GM21825 (cell line): ENCODE measurements around the gene STXBP2.

Experiments
- ATAC-seq: cut with Tn5 transposase; IDR thresholded peaks from one replicate; pipeline ENCODE4 v1.9.1; 2021; ENCODE audit warnings: mild to moderate bottlenecking, moderate library complexity; ENCODE audit not compliant: unreplicated experiment

STXBP2 gene

DNA sequence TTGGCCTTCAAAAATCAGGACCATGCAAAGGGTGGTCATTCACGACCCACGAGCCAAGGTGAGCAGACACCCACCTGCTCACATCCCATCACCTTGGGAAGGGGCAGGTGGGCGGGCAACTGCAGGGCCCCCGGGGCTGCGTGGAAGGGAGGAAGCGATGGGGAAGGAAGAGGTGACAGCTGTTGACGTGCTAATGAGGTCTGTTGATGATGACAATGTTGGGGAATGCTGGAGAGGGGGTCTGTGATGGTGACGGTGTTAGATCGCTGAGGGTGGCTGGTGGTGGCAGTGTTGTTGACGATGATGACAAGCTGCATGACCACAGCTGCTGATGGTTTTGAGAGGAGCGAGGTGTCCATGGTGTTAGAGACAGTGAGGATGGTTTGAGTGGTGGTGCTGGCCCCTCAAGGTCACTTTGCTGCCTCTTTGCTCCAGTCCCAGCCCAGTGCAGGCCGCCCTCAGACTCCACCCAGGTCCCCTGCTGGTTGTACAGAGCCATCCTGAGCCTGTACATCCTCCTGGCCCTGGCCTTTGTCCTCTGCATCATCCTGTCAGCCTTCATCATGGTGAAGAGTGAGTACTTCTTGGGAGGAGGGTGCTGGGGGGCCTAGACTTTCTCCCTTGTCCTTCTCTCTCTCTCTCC lies 40.9 kb downstream of the STXBP2 start:
- no peak for ATAC-seq

DNA sequence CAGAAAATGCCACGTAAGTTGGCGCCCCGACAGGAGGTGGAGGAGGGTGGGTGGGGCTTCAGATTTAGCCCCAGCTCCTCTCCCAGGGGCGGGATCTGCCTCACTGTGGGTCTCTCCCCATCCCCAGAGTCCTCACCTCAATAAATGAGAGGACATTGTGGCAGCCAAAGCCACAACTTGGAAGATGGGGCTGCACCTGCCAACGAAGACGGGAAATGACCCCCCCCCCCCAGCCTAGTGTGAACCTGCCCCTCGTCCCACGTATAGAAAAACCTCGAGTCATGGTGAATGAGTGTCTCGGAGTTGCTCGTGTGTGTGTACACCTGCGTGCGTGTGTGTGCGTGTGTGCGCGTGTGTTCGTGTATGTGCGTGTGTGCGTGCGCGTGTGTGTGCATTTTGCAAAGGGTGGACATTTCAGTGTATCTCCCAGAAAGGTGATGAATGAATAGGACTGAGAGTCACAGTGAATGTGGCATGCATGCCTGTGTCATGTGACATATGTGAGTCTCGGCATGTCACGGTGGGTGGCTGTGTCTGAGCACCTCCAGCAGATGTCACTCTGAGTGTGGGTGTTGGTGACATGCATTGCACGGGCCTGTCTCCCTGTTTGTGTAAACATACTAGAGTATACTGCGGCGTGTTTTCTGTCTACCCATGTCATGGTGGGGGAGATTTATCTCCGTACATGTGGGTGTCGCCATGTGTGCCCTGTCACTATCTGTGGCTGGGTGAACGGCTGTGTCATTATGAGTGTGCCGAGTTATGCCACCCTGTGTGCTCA lies 42.3 kb downstream of the STXBP2 start:
- no peak for ATAC-seq

GRCh38 chr19:7679771-7680605 lies 43.1 kb downstream of the STXBP2 start:
- ATAC-seq = no peak

- ATAC-seq = peak; percentile 51
Measured at GRCh38 chr19:7680606-7681339, 43.9 kb downstream of the STXBP2 start, which contains the start of gene TRAPPC5. Gene TRAPPC5, plus strand, starts transcription at chr19:7680833. Its CDS starts 1,421 bp downstream, at chr19:7682254.

- ATAC-seq = no peak
Measured at GRCh38 chr19:7681340-7682174, 44.6 kb downstream of the STXBP2 start.

DNA sequence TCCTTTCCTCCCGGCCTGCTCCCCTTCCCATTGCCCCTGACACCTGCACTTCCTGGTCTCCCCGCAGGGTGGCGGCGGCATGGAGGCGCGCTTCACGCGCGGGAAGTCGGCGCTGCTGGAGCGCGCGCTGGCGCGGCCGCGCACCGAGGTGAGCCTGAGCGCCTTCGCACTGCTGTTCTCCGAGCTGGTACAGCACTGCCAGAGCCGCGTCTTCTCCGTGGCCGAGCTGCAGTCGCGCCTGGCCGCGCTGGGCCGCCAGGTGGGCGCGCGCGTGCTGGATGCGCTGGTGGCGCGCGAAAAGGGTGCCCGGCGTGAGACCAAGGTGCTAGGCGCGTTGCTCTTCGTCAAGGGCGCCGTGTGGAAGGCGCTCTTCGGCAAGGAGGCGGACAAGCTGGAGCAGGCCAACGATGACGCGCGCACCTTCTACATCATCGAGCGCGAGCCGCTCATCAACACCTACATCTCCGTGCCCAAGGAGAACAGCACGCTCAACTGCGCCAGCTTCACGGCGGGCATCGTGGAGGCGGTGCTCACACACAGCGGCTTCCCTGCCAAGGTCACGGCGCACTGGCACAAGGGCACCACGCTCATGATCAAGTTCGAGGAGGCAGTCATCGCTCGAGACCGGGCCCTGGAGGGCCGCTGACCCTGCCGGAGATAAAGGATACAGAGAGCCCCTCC lies 45.4 kb downstream of the STXBP2 start:
- ATAC-seq = no peak

DNA sequence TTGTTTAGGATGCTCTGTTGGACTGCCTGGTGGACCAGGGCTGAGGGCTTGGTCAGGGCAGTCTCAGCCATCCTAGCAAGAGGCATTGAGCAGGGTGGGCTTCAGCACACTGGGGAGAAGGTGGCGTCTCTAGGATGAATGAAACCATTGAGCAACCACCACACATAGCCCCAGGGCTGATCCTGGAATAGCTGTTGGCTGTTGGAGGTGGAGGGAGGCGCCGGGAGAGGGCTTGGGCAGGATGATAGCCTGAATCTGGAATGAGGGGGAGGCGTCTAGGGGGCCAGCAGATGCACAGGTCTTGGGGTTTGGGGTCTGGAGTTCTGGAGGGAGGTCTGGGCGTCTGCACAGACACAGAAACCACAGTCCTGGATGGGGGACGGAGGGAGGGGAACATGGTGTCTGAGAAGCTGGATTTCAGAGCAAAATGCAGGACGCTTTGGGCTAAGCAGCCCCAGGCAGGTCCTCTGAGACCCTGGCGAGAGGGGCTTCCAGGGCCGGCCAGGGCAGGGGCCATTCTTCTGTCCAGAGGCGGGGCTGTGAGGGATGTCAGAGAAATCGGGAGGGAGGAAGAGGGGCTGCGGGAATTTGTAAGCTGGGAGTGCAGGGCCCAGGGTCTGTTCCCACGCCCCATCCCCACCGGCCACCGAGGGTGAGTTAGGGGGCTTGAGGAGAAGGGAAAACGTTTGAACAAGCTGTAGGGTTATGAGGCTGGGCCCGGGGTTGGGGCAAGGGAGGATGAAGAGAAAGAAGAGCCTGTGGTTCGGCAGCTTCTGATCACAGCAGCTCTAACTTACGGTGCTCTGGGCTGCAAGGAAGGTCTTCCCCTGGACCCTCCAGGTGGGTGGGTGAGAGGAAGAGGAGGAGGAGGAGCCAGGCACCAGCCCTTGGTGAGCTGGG lies 48.9 kb downstream of the STXBP2 start:
- ATAC-seq = no peak

GRCh38 chr19:7687177-7687576 lies 50.3 kb downstream of the STXBP2 start:
- ATAC-seq = no peak

GRCh38 chr19:7689165-7689564 lies 52.3 kb downstream of the STXBP2 start:
- no peak for ATAC-seq

DNA sequence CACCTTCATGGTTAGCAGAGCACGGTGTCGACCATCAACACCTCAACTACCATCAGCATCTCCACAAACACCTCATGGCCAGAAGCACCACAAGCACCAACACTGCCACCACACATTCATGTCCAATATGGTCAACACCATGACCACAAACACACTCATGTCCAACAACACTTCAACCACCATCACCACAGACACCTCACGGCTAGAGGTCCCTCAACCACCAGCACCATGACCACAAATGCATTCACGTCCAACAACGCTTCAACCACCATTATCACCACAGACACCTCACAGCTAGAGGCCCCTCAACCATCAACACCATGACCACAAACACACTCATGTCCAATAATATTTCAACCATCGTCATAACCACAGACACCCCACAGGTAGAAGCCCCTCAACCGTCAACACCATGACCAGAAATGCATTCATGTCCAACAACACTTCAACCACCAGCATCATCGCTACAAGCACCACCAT lies 53.9 kb downstream of the STXBP2 start:
- ATAC-seq = no peak

DNA sequence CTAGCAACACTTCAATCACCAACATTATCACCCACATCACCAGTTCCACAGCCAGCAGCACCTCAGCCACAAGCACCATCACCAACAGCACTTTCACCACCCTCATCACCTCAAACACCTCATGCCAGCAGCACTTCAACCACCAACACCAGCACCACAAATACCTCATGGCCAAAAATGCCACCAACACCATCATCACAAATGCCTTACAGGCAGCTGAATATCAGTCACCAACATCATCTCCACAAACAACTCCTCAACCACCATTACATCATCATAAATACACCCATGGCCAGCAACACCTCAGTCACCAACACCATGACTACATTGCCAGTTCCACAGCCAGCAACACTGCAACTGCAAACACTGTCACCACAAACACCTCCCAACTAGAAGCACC lies 54.6 kb downstream of the STXBP2 start:
- ATAC-seq = no peak

- no peak for ATAC-seq
Measured at GRCh38 chr19:7692417-7693088, 55.6 kb downstream of the STXBP2 start.

- no peak for ATAC-seq
Measured at GRCh38 chr19:7694499-7694898, 57.6 kb downstream of the STXBP2 start.
